Central memory CD4-positive, alpha-beta T cell (primary cell): ENCODE results near the gene MTTP.

Experiments
- DNase-seq: peaks from one replicate; pipeline ENCODE4 v3.0.0; 2022

MTTP gene

GRCh38 chr4:99642725-99643489 lies 68.3 kb downstream of the MTTP start:
- DNase-seq: no peak

DNA sequence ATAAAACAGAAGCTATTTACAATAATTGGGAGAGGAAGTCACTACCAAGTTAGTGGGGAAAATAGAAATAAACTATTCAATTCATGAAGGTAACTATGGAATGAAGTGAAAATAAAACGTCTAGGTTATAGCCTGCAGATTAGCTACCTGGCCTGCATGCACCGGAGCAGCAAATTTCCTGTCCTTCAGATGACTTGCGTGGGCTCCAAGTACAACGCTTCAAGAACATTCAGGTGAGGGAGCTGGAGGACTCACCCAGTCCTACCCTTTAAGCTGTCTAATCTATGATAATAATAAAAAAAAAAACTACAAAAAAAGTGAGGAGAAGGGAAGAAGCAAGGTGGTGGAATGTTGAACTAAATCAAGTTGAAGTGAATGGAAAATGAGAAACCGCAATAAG lies 69.8 kb downstream of the MTTP start:
- DNase-seq: no peak

DNA sequence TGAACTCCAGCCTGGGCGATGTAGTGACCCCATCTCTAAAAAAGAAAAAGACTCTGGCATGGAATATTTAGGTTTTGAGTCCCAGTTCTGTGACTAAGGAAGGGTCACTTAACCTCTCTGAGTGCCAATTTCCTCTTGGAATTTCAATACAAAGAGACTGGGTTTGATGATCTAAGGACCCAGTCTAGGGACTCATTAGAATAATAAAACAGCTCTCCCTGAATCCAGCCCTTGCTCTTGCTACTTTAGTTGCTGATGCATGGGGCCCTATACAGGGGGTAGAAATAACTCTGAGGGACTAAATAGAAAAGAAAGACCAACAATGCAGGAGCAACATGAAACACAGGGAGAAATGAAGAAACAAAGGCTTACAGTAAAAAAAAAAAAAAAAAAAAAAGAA lies 70.4 kb downstream of the MTTP start:
- no peak for DNase-seq

DNA sequence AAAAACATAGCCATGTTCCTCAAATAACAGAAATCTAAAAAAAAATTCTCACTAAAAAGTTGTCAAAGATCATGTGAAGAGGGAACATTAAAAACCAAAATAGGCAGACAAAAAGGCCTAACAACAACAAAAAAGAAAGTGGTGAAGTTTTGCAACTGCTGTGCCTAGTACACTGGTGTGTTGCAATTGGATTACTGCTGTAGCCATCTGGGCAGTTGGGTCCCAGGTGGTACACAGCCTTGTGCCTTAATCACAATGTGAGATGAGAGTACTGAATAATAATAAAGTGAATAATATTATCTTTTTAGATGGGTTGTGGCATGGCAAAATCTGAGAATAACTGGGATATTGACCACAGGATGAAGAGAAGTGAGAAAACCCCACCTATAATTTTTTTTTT lies 71.0 kb downstream of the MTTP start:
- DNase-seq: no peak

DNA sequence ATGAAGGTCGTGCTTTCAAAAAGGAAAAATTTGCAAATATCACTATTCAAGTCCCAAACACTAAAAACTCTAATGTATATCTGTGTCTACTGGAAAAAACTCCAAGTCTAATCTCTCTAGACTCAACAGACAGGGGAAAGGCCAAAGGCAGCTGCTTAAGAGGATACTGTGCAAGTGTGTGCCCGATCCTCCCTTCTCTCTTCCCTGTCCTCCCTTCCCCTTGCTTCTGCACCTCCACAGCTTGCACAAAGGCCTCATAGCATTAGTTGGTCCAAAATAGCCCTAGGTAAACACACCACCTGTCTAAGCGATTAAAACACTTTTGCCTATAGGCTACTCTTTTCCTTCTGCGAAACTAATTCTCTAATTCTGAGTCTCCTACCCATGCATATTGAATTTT lies 72.4 kb downstream of the MTTP start:
- no peak for DNase-seq

GRCh38 chr4:99648321-99648720 lies 73.7 kb downstream of the MTTP start:
- DNase-seq: no peak

DNA sequence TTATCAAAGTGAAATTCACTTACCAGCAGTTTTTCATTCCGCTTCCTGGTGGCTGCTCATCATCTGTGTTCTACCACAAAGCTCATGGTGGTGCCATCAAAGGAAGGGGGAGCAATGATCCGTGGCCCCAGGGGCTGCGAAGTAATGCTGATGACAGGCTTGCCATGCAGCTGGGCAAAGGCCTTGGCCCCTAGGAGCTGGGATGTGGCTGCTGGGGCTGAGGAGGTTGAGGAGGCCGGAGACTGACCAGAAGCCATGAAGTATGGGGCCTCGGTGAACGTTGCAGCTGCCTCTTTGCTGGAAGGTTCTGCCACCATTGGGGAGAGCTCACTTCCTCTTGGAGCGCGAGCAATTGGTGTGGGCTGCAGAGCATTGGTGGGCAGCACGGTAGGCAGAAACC lies 74.6 kb downstream of the MTTP start:
- no peak for DNase-seq

DNA sequence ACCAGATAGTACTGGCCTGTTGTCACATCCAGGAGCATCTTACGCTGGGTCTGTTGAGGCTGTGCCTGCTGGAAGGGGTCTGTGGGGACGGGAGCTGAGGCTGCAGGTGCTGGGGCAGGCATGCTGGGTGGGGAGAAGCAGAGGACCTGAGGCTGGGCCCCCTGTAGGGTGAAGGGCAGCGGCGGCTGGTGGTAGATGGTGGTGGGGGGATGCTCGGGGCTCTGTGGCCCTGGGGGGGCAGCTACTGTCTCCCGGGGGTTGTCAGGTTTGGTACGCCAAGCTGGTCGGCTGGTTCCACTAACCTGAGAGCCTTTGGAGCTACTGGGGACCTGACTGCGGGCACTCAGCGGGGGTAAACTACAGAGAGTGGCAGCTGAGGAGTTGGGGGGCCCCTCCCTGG lies 75.2 kb downstream of the MTTP start:
- DNase-seq: no peak

GRCh38 chr4:99651016-99651769 lies 76.6 kb downstream of the MTTP start:
- no peak for DNase-seq

DNA sequence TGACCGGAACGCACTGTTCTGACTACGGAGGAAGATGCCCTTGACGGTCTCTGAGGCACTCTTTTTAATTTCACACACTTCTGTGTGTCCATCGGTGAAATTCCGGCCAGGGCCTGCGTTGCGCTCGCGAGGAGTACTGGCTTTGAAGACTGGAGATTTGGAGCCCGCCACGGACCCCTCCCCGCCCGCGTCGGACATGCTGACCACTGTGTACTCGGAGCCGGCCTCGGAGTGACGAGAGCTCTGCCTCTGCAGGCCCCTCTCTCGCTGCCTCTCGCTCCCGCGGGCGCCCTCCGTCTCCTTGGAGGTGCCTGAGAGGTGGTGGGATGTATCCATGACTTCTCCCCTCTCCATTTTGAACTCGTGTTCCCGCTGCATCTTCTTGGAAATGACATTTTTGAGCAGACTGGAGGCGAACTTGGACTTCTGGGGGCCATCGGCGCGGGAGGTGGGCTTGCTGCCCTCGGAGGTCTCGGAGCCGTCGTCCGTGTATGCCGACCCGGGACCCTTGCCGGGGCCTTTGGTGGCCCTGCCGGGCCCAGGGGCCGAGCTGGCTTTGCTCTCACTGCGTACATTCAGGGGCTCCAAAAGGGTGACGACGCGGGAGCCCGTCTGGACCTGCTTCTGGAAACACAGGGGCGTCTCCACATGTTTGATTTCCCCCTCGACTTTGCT lies 77.3 kb downstream of the MTTP start:
- DNase-seq: no peak

DNA sequence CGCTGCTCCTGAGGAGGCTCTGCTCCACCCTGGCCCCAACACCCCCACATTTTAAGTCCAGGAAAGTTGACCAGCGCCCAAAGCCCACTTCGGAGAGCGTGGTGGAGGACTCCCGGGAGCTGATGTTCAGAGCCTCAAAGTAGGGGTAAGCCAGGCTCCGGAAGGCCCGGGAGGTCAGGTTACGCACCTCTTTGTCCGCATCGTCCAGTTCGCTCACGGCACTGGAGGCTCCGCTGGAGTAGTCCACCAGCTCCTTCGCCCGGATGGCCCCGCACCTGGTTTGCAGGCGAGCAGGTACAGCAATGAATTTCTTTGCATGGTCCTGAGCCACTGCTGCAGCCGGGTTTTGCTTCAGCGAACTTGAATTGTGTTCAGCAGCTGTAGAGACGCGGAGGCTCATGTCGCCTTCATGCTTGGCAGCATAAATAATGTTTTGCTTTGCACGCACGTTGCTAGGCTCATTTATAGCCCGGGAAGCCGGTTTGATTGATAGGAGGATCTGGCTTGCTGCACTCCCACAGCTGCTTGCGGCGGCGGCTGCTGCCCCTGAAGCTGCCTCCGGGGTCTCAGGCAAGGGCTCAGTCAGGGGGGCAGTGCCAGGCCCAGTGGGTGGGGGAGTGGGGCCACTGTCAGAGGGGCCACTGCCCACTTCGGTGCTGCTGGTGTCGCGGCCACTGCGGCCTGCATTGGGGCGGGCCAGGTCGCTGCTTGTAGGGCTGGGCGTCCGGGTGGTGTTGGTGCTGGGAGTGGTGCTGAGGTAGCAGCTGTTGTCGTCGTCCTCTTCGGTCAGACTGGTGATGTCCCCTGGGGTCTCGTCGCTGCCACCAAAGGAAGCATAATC lies 78.2 kb downstream of the MTTP start:
- DNase-seq: no peak

GRCh38 chr4:99653916-99654315 lies 79.3 kb downstream of the MTTP start:
- no peak for DNase-seq

GRCh38 chr4:99654361-99654761 lies 79.7 kb downstream of the MTTP start:
- DNase-seq: no peak

DNA sequence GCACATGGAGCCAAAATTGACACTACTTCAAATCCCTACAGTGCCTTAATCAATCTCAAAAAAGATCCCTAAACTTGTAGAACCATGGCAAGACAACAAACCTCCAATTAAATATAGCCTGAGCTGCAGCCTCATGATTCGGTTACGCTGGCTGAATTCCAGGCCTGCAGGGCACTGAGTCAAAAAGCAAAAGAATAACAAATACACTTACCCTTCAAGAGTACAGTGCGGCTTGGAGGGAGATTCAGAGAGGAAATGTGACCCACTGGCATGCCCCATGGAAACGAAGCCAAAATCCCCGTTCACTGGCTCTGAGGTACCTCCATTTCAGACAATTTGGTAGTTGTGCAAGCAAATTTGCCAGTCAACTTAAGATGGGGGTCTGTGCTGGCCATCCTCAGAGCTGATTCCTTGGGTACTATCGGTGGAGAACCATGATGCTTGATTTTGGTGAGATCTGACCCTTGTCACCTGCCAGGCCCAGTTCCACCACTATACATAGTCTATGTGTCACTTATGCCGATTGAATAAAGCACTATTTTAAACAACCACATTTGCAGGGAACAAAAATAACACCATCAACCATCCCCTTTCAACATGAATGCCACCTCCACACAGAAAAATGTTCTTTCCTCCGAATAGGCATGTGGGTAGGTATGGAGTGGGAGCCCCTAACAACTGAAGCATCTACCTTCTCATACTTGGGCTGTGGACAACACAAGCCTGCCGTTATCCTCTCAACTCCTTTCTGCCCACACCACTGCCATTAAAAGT lies 80.9 kb downstream of the MTTP start:
- no peak for DNase-seq

DNA sequence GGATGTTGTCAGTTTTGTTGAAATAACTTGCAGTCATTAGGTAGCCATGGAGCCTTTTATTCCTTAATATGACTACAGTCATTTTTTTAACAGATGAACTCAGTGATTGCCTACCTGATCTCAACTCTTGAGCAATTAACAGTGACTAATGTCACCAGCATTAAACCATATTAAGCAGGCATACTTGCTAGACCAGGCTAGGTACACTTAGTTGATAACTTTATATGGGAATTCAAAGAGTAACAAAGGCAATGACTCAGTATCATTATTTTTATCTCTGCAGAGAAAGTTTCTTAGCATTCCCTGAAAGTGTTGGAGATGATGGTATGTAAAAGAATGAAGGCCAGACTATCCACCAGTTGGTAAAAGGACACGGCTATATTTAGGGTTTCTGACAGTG lies 83.2 kb downstream of the MTTP start, which contains the start of gene C4orf54:
C4orf54 (minus strand) TSS at position 31 of the 400 bp plus-strand sequence. CDS start 3,180 bp downstream, outside the sequence.
- DNase-seq: no peak

DNA sequence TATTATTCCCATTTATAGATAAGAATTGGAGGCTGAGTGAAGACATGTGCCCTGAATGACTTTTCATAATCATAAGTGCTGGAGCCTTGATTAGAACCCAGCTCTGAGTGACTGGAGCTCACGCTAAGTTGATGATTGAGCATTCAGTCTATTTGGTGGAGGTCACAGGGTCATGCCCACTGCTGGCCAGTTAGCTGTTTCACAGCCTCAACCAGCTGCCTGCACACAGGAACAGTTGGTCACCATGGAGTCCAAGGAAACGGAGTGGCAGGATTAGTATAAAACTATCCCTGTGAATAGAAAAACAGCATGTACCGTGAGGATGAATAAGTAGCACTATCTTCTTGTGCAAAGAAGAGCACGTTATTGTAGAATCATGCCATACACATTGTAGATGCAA lies 84.0 kb downstream of the MTTP start:
- no peak for DNase-seq

DNA sequence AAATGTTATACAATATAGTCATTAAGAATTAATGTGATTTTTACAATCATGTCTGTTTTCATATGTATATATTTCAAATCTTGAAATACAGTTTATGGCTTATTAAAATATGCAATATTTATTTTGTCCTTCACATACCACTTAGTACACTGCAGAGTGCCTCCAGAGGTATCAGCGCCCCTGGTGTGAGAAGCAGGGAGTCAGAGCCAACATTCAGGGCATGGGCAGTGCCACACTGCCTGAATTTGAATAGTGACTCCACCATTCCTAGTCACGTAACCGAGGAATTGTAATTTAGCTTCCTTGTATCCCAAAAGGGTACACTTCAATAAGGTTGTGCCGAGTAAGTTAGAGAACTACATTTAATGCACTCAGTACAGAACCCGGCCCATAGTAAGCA lies 87.3 kb downstream of the MTTP start:
- DNase-seq: no peak

DNA sequence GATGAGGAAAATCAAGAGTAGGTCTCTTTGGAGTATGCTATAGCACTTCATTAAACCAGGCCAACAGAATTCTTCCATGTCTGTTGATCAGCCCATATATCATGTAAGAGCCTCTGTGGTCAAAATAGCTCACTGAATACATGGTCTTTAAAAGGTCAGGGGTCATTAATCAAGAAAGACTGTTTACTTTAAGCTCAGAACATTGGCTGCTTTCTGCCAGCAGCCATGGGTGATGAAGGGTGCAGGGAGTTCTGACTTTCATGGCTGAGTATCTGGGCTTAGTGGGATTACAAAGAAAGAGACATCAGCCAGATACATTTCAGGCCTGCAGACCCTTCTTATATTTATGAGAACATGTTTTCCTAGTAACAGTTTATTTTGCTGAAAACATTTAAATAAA lies 90.1 kb downstream of the MTTP start:
- DNase-seq: no peak

DNA sequence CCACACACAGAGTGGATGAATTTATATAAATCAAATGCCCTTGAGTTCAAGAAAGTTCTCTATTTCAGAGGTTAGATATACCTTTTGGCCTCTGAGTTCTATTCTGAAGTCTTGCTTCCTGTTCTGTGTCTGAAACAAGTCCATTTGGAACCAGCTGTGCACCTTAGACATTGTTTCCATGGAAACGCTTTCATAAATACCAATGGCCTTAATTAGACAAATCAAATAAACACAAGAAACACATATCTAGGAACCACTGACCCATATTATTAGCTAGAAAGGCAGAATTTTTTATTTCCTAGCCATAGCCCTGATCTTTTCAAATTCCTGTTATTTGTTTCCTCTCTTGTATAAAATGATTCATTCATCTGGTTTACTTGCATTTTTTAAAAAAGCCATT lies 91.4 kb downstream of the MTTP start:
- DNase-seq: no peak

DNA sequence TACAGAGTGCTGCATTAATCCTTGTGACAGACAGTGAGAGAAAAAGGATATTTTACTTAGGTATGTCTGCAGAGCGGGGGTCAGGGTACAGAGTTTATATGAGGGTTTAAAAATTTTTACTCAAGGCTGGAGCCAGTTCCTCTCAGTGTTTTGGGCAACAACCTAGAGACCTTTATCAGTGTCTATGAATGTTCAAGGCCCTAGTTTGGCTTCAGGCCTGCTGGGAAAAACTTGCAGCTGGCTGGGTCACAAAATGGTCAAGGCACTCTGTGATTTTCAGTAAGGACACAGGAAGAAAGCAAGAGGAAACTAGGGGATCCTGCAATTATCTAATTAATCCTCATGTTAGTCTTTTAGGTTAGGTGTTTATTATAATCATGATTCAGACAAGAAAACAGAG lies 93.8 kb downstream of the MTTP start:
- DNase-seq: no peak

DNA sequence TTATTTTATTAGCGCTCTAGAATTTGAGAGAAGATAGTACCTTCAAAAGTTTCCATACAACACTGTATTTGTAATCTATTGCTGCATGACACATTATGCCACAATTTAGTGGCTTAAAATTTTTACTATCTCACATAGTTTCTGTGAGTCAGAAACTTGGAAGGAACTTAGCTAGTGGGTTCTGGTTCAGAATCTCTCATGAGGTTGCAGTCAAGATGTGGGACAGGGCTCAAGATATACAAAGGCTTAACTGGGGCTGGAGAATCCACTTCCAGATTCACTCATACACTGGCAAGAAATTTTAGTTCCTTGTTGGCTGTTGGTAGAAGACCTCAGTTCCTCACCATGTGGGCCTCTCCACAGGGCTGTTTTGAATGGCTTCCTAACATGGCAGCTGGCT lies 94.5 kb downstream of the MTTP start:
- no peak for DNase-seq
